B cell (primary cell): Measurements from ENCODE around the gene DPH2.
A peak's percentile ranks its signal among the peaks of the same experiment; 100 is the strongest.

Experiments used
- EZH2 ChIP-seq: IDR thresholded peaks from 2 replicates; pipeline ENCODE4 v1.6.1; 2012; ENCODE audit warnings: borderline replicate concordance, low read depth, mild to moderate bottlenecking, moderate library complexity, low read length; ENCODE audit not compliant: insufficient read depth, poor library complexity, severe bottlenecking
- TF ChIP-seq, protein P1 (sequence below): fragments of 200-600 bp; IDR thresholded peaks from one replicate; pipeline ENCODE4 v1.8.0; 2022; ENCODE audit warnings: antibody characterized with exemption, mild to moderate bottlenecking

GRCh38 chr1:43930168-43930948, 39.5 kb upstream of the DPH2 start:
- TF ChIP-seq, protein P1, sequence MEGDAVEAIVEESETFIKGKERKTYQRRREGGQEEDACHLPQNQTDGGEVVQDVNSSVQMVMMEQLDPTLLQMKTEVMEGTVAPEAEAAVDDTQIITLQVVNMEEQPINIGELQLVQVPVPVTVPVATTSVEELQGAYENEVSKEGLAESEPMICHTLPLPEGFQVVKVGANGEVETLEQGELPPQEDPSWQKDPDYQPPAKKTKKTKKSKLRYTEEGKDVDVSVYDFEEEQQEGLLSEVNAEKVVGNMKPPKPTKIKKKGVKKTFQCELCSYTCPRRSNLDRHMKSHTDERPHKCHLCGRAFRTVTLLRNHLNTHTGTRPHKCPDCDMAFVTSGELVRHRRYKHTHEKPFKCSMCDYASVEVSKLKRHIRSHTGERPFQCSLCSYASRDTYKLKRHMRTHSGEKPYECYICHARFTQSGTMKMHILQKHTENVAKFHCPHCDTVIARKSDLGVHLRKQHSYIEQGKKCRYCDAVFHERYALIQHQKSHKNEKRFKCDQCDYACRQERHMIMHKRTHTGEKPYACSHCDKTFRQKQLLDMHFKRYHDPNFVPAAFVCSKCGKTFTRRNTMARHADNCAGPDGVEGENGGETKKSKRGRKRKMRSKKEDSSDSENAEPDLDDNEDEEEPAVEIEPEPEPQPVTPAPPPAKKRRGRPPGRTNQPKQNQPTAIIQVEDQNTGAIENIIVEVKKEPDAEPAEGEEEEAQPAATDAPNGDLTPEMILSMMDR, result peak; percentile 40
- no peak for TF ChIP-seq EZH2
